ENCODE results near the gene HECA.

DNA sequence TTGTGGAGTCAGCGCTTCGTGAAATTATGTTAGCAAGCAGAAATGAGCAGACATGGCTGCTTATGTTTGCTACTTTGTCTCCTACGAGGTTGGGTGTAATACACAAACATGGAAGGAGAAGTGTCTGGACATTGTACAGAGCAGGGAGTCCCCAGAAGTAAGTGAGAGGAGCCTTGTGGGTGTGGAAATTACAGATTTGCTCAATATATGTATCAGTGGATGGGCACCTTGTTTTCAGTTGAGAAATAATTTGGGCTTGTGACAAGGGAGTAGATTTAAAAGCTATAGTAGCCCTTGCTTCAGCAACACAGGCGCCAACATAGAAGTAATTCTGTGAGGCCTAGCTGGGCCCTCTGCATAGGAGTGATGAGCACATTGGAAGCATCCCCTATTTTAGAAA lies 49.2 kb downstream of the HECA start:
- TF ChIP-seq, protein P1, sequence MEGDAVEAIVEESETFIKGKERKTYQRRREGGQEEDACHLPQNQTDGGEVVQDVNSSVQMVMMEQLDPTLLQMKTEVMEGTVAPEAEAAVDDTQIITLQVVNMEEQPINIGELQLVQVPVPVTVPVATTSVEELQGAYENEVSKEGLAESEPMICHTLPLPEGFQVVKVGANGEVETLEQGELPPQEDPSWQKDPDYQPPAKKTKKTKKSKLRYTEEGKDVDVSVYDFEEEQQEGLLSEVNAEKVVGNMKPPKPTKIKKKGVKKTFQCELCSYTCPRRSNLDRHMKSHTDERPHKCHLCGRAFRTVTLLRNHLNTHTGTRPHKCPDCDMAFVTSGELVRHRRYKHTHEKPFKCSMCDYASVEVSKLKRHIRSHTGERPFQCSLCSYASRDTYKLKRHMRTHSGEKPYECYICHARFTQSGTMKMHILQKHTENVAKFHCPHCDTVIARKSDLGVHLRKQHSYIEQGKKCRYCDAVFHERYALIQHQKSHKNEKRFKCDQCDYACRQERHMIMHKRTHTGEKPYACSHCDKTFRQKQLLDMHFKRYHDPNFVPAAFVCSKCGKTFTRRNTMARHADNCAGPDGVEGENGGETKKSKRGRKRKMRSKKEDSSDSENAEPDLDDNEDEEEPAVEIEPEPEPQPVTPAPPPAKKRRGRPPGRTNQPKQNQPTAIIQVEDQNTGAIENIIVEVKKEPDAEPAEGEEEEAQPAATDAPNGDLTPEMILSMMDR (IDR thresholded peaks at IDR 0.05; ENCODE audit: low read length) = no peak
- no peak for TF ChIP-seq EZH2 (optimal IDR thresholded peaks at IDR 0.05; ENCODE audit: low read depth, low read length)
- no peak for TF ChIP-seq EZH2phosphoT487 (IDR thresholded peaks at IDR 0.05; ENCODE audit: low read length)

Data from MM.1S (cell line).